ENCODE measurements around the gene ZNF821. TPM values are rescaled to one million over a fixed set of nuclear protein-coding genes. Genes with fewer than 3 reads are reported as not detected.

ZNF821 gene
- 10 to 100 TPM in 5 of 7 donors, 1 to 10 TPM in 2; 7.9 to 15.9 (median 10.6) TPM for total RNA-seq
- polyA plus RNA-seq, result 10 to 100 TPM in 1 of 3 donors, 1 to 10 TPM in 2; 8.7 to 13.7 (median 9.6) TPM
- long read RNA-seq, donor 1, partial matches to known transcripts, result 17 of 39 reads
- long read RNA-seq, donor 1, other reads (novel, unspliced or antisense), result 22 of 39 reads
- long read RNA-seq, donor 2, partial matches to known transcripts, result 0 of 1 reads
- long read RNA-seq, donor 2, other reads (novel, unspliced or antisense), result 0 of 1 reads

GRCh38 chr16:71883849-71884638 lies at the start of gene ZNF821:
ZNF821 (minus strand) TSS chr16:71884182; CDS start chr16:71879946, 4,236 bp downstream.
- DNase-seq, result peak; percentile 95
- Histone ChIP-seq H3K27ac (peak within 1 kb of the TSS; percentile 78 to 97 (median 92)), H3K4me1 (peaks cover 31 to 56% (median 48%) of the 10 kb centered on the region in 6 donors), H3K9me3 (no peaks in the 10 kb centered on the region), H3K4me3 (peak within 1 kb of the TSS; percentile 64 to 99 (median 90)), H3K36me3 (peaks cover 0 to 15% (median under 1%) of the 10 kb centered on the region in 6 donors), H3K27me3 (replicated peaks in 1 of 7) (no peaks in the 10 kb centered on the region)
- TF ChIP-seq POLR2AphosphoS5 (IDR thresholded peaks at IDR 0.05) (peak; percentile 31 to 69 (median 63)), POLR2A (IDR thresholded peaks at IDR 0.05) (peak in 1 of 3 donors; percentile 7), CTCF (IDR thresholded peaks at IDR 0.05 in 8 of 11, conservative IDR thresholded peaks at IDR 0.05 in 3 of 11) (peak in 5 of 11 experiments; percentile 19 to 58 (median 37))
- 0 to 1% (median 1%) methylated on average over 20 to 85 of the region's 85 CpGs for WGBS, 5 donors
- intact Hi-C loops (cut with DNase I; ENCODE audit: low total_unique reads), result no loop called here

DNA sequence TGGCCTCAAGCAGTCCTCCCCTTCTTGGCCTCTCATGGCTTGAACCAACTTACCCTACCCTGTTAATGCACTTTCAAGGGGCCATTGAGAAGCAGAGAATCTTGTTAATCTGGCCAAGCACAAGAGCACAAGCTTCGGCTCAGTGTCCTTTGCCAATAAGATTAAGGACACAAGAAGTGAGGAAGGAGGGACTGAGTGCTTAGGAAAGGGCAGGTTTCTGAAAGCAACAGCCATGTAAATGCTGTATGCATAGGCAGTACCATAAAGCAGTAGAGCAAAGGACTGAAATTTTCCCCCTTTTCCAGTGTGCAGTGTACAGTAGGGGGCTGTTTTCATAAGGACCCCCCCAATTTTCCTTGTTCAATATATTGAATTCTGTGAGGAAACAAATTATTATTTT lies 49.0 kb upstream of the ZNF821 start:
- no peak for DNase-seq
- WGBS, 5 donors, result 87 to 97% (median 91%) methylated on average over 1 of the region's 1 CpG
- TF ChIP-seq POLR2AphosphoS5 (IDR thresholded peaks at IDR 0.05), result no peak
- no peak for TF ChIP-seq POLR2A (IDR thresholded peaks at IDR 0.05)
- TF ChIP-seq CTCF (IDR thresholded peaks at IDR 0.05 in 8 of 11, conservative IDR thresholded peaks at IDR 0.05 in 3 of 11), result no peak
- H3K27me3 ChIP-seq (replicated peaks in 1 of 7), result no peaks in the 10 kb centered on the region
- intact Hi-C loops (cut with DNase I; ENCODE audit: low total_unique reads), result no loop called here
- H3K27ac ChIP-seq, result no peak overlapping the region
- no peaks in the 10 kb centered on the region for H3K9me3 ChIP-seq
- peaks cover 0 to 79% (median 45%) of the 10 kb centered on the region in 6 donors for H3K36me3 ChIP-seq
- H3K4me3 ChIP-seq, result no peak overlapping the region
- peaks cover 0 to 27% (median 3%) of the 10 kb centered on the region in 6 donors for H3K4me1 ChIP-seq

DNA sequence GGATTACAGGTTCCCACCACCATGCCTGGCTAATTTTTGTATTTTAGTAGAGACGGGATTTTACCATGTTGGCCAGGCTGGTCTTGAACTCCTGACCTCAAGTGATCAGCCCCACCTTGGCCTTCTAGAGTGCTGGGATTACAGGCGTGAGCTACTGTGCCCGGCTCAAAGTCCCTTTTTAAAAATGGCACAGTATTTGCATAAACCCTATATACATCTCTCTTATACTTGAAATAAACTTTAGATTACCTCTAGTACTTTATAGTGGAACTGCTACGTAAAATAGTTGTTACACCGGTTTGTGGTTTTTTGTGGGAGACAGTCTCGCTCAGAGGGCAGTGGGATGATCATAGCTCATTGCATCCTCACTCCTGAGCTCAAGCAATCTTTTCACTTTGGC lies 47.6 kb upstream of the ZNF821 start:
- Histone ChIP-seq H3K27me3 (replicated peaks in 1 of 7) (no peaks in the 10 kb centered on the region), H3K27ac (peak overlapping the region in 1 of 8 donors; percentile 6), H3K9me3 (no peaks in the 10 kb centered on the region), H3K4me3 (no peak overlapping the region), H3K36me3 (peaks cover 0 to 93% (median 56%) of the 10 kb centered on the region in 6 donors), H3K4me1 (peaks cover 0 to 41% (median 17%) of the 10 kb centered on the region in 6 donors)
- DNase-seq, result no peak
- intact Hi-C loops (cut with DNase I; ENCODE audit: low total_unique reads), result no loop called here
- 81 to 86% (median 83%) methylated on average over 6 of the region's 6 CpGs for WGBS, 5 donors
- no peak for TF ChIP-seq CTCF (IDR thresholded peaks at IDR 0.05 in 8 of 11, conservative IDR thresholded peaks at IDR 0.05 in 3 of 11)
- TF ChIP-seq POLR2AphosphoS5 (IDR thresholded peaks at IDR 0.05), result no peak
- no peak for TF ChIP-seq POLR2A (IDR thresholded peaks at IDR 0.05)

DNA sequence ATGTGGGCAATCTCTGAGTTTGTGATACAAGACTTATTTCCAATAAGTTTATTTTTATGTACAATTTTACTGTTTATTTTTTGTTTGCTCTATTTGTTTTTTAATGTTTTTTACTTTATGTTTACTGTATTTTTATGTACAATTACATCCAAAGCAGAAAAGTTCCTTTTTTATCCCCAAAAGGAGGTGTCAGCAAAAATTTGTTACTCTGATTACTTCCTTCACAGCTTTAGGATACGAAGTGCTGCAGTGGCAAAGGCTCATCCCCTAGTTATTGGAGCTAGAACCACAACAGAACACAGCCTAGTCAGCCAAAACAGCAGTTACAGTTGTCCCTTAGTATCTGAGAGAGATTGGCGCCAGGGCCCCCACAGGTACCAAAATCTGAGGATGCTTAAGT lies 47.0 kb upstream of the ZNF821 start:
- Histone ChIP-seq H3K9me3 (no peaks in the 10 kb centered on the region), H3K4me3 (no peak overlapping the region), H3K36me3 (peaks cover 3 to 99% (median 62%) of the 10 kb centered on the region in 6 donors), H3K27ac (peak overlapping the region in 2 of 8 donors; percentile 4 to 8), H3K27me3 (replicated peaks in 1 of 7) (no peaks in the 10 kb centered on the region), H3K4me1 (peaks cover 0 to 46% (median 18%) of the 10 kb centered on the region in 6 donors)
- 68 to 85% (median 75%) methylated on average over 2 of the region's 2 CpGs for WGBS, 5 donors
- TF ChIP-seq POLR2A (IDR thresholded peaks at IDR 0.05) (no peak), POLR2AphosphoS5 (IDR thresholded peaks at IDR 0.05) (no peak), CTCF (IDR thresholded peaks at IDR 0.05 in 8 of 11, conservative IDR thresholded peaks at IDR 0.05 in 3 of 11) (no peak)
- DNase-seq, result no peak
- intact Hi-C loops (cut with DNase I; ENCODE audit: low total_unique reads), result no loop called here
